Upper lobe of left lung (tissue), 6 donors: Measurements from ENCODE around the gene B3GNT9. TPM values are rescaled to one million over a fixed set of nuclear protein-coding genes. Genes with fewer than 3 reads are reported as not detected.
"Not testable (repeated sequence)": the region's sequence is repeated elsewhere in the genome, so short reads cannot be mapped to it uniquely, and the experiment has no call there.

Experiments
- ATAC-seq, 2 donors: fragments of 200-7000 bp; cut with Tn5 transposase; one replicate each; pipeline ENCODE4 v1.9.1; 2022; ENCODE audit warnings: mild to moderate bottlenecking in 2 of 2, moderate library complexity in 2 of 2; ENCODE audit not compliant: low FRiP score in 2 of 2
- DNase-seq, 2 donors: peaks; one replicate each; pipeline ENCODE4 v3.0.0-alpha.2; 2019 to 2020
- H3K27ac ChIP-seq, 4 donors: fragments of 200-600 bp; sonication (generic); one replicate each; pipeline ENCODE4 v1.5.1; 2016 to 2019
- H3K27me3 ChIP-seq, 4 donors: fragments of 200-600 bp; sonication (generic); one replicate each; pipeline ENCODE4 v1.5.1; 2017 to 2019
- H3K36me3 ChIP-seq, 4 donors: fragments of 200-600 bp; sonication (generic); one replicate each; pipeline ENCODE4 v1.5.1; 2016 to 2019
- H3K4me1 ChIP-seq, 4 donors: fragments of 200-600 bp; sonication (generic); one replicate each; pipeline ENCODE4 v1.5.1; 2018 to 2019
- H3K4me3 ChIP-seq, 4 donors: fragments of 200-600 bp; sonication (generic); one replicate each; pipeline ENCODE4 v1.5.1; 2017 to 2019; ENCODE audit warnings: mild to moderate bottlenecking in 2 of 4, moderate library complexity in 1 of 4
- H3K9me3 ChIP-seq, 4 donors: fragments of 200-600 bp; sonication (generic); one replicate each; pipeline ENCODE4 v1.5.1; 2018 to 2019
- EP300 ChIP-seq, 4 donors: sonication (generic); formaldehyde crosslinking; IDR thresholded peaks; one replicate each; pipeline ENCODE4 v1.5.1; 2017; ENCODE audit warnings: antibody characterized with exemption in 4 of 4, control low read depth in 2 of 4
- POLR2A ChIP-seq, 4 donors: fragments of 450-650 bp; IDR thresholded peaks; one replicate each; pipeline ENCODE4 v1.5.1; 2016 to 2017; ENCODE audit warnings: antibody characterized with exemption in 4 of 4, mild to moderate bottlenecking in 2 of 4
- POLR2AphosphoS5 ChIP-seq, 2 donors: sonication (generic); formaldehyde crosslinking; IDR thresholded peaks; one replicate each; pipeline ENCODE4 v1.5.1; 2017; ENCODE audit warnings: antibody characterized with exemption in 2 of 2
- WGBS, 2 donors: methylation state at CpG; one replicate each; pipeline ENCODE4 v1.1.5; 2017 to 2018; 5-methylcytosine and 5-hydroxymethylcytosine counted together
- total RNA-seq, 6 donors: library from RNA; depleted of rRNA in 4 of 6; stranded (reverse); fragments of >200 nt in 4 of 6; gene quantifications; one replicate each; pipeline versions ENCODE4 v1.1.0 to v1.2.1, GENCODE V29; 2016 to 2021
- TF ChIP-seq, protein P1 (sequence below), 6 experiments: fragments of 450-650 bp in 4 of 6; fragments of 200-600 bp in 2 of 6; sonication (generic) in 2 of 6; IDR thresholded peaks; one replicate each; pipeline ENCODE4 v1.5.1; 2016 to 2019; ENCODE audit warnings: antibody characterized with exemption in 6 of 6
- donor health status: DM: no; HTN: no; CAD: no; lungs with moderate emphysema.
- donor health status: DM: no; HTN: yes; CAD: no; lungs with severe emphysema.

Gene B3GNT9
- total RNA-seq, 6 donors from 2014 or later = 6.3 to 20.8 (median 17.7) TPM

- H3K4me1 ChIP-seq = no peaks in the 10 kb centered on the region
- DNase-seq (no peak), ATAC-seq (no peak)
- TF ChIP-seq POLR2A (IDR thresholded peaks at IDR 0.05) = no peak
- TF ChIP-seq, protein P1, sequence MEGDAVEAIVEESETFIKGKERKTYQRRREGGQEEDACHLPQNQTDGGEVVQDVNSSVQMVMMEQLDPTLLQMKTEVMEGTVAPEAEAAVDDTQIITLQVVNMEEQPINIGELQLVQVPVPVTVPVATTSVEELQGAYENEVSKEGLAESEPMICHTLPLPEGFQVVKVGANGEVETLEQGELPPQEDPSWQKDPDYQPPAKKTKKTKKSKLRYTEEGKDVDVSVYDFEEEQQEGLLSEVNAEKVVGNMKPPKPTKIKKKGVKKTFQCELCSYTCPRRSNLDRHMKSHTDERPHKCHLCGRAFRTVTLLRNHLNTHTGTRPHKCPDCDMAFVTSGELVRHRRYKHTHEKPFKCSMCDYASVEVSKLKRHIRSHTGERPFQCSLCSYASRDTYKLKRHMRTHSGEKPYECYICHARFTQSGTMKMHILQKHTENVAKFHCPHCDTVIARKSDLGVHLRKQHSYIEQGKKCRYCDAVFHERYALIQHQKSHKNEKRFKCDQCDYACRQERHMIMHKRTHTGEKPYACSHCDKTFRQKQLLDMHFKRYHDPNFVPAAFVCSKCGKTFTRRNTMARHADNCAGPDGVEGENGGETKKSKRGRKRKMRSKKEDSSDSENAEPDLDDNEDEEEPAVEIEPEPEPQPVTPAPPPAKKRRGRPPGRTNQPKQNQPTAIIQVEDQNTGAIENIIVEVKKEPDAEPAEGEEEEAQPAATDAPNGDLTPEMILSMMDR (IDR thresholded peaks at IDR 0.05) = no peak
- TF ChIP-seq POLR2AphosphoS5 (IDR thresholded peaks at IDR 0.05) = no peak
- no peak for TF ChIP-seq EP300 (IDR thresholded peaks at IDR 0.05)
- peaks cover 36 to 92% (median 81%) of the 10 kb centered on the region in 4 donors for H3K36me3 ChIP-seq
- no peaks in the 10 kb centered on the region for H3K9me3 ChIP-seq
- no peak overlapping the region for H3K27ac ChIP-seq
- H3K4me3 ChIP-seq = no peak overlapping the region
- WGBS, 2 donors = 61 to 62% methylated on average over 3 of the region's 3 CpGs
- H3K27me3 ChIP-seq = no peaks in the 10 kb centered on the region
Measured at GRCh38 chr16:67137605-67138004, 13.2 kb downstream of the B3GNT9 start.

GRCh38 chr16:67129422-67129821, 21.4 kb downstream of the B3GNT9 start:
- TF ChIP-seq POLR2AphosphoS5 (IDR thresholded peaks at IDR 0.05) (no peak), EP300 (IDR thresholded peaks at IDR 0.05) (no peak), POLR2A (IDR thresholded peaks at IDR 0.05) (no peak)
- TF ChIP-seq, protein P1 (IDR thresholded peaks at IDR 0.05) = no peak
- peaks cover 15 to 63% (median 51%) of the 10 kb centered on the region in 4 donors for H3K36me3 ChIP-seq

GRCh38 chr16:67128887-67129286, 21.9 kb downstream of the B3GNT9 start:
- no peak for ATAC-seq
- DNase-seq = no peak
- H3K36me3 ChIP-seq = peaks cover 13 to 60% (median 50%) of the 10 kb centered on the region in 4 donors

More at GRCh38 chr16:67129422-67129821, 21.4 kb downstream of the B3GNT9 start:
- ATAC-seq (no peak), DNase-seq (no peak)
- no peaks in the 10 kb centered on the region for H3K4me1 ChIP-seq
- no peak overlapping the region for H3K4me3 ChIP-seq
- H3K27me3 ChIP-seq = no peaks in the 10 kb centered on the region
- no peaks in the 10 kb centered on the region for H3K9me3 ChIP-seq
- no peak overlapping the region for H3K27ac ChIP-seq
- WGBS, 2 donors = 89 to 97% methylated on average over 3 of the region's 3 CpGs

GRCh38 chr16:67128417-67128816, 22.4 kb downstream of the B3GNT9 start:
- ATAC-seq (no peak), DNase-seq (no peak)
- Histone ChIP-seq H3K27me3 (no peaks in the 10 kb centered on the region), H3K4me3 (no peak overlapping the region), H3K27ac (no peak overlapping the region), H3K9me3 (no peaks in the 10 kb centered on the region), H3K36me3 (peaks cover 13 to 60% (median 51%) of the 10 kb centered on the region in 4 donors), H3K4me1 (no peaks in the 10 kb centered on the region)
- TF ChIP-seq POLR2AphosphoS5 (IDR thresholded peaks at IDR 0.05) (no peak), EP300 (IDR thresholded peaks at IDR 0.05) (no peak), POLR2A (IDR thresholded peaks at IDR 0.05) (no peak)
- TF ChIP-seq, protein P1 (IDR thresholded peaks at IDR 0.05) = no peak

More at GRCh38 chr16:67128887-67129286, 21.9 kb downstream of the B3GNT9 start:
- H3K27me3 ChIP-seq = no peaks in the 10 kb centered on the region
- TF ChIP-seq POLR2A (IDR thresholded peaks at IDR 0.05) (no peak), POLR2AphosphoS5 (IDR thresholded peaks at IDR 0.05) (no peak), EP300 (IDR thresholded peaks at IDR 0.05) (no peak)
- TF ChIP-seq, protein P1 (IDR thresholded peaks at IDR 0.05) = no peak
- WGBS, 2 donors = 93 to 98% methylated on average over 3 of the region's 3 CpGs
- H3K27ac ChIP-seq = no peak overlapping the region
- no peak overlapping the region for H3K4me3 ChIP-seq
- no peaks in the 10 kb centered on the region for H3K4me1 ChIP-seq
- no peaks in the 10 kb centered on the region for H3K9me3 ChIP-seq

GRCh38 chr16:67122799-67123198, 28.0 kb downstream of the B3GNT9 start:
- H3K27ac ChIP-seq, ATAC-seq, H3K27me3 ChIP-seq, DNase-seq, H3K4me1 ChIP-seq, H3K9me3 ChIP-seq, H3K4me3 ChIP-seq: not testable (repeated sequence)
- 95 to 99% methylated on average over 5 of the region's 5 CpGs for WGBS, 2 donors
- peaks cover 5 to 61% (median 50%) of the 10 kb centered on the region in 4 donors for H3K36me3 ChIP-seq
